IPS DF 19.7 (cell line): ENCODE measurements around the gene CCDC9B.

Experiments
- DNase-seq: peaks from one replicate; pipeline ENCODE4 v3.0.0-alpha.2; 2013; ENCODE audit warnings: low read depth, low spot score

The CCDC9B gene

GRCh38 chr15:40340740-40341400 is at the start of gene CCDC9B:
Gene CCDC9B (minus strand): TSS chr15:40340939. CDS start chr15:40340819, 120 bp downstream.
- DNase-seq, result no peak

GRCh38 chr15:40389824-40390595 is 49.3 kb upstream of the CCDC9B start:
- DNase-seq, result no peak

GRCh38 chr15:40388941-40389823 is 48.4 kb upstream of the CCDC9B start:
- DNase-seq, result no peak

- no peak for DNase-seq
Observed at GRCh38 chr15:40386480-40386879, 45.7 kb upstream of the CCDC9B start.

- DNase-seq, result peak; percentile 88
Observed at GRCh38 chr15:40382580-40383456, 42.1 kb upstream of the CCDC9B start, which contains the start of gene KNSTRN. Gene KNSTRN (plus strand): TSS chr15:40382721. CDS start chr15:40382836, 115 bp downstream.

- DNase-seq, result no peak
Observed at GRCh38 chr15:40381818-40382529, 41.2 kb upstream of the CCDC9B start.

GRCh38 chr15:40380636-40381035 is 39.9 kb upstream of the CCDC9B start:
- no peak for DNase-seq

GRCh38 chr15:40379853-40380252 is 39.1 kb upstream of the CCDC9B start:
- no peak for DNase-seq

GRCh38 chr15:40379374-40379773 is 38.6 kb upstream of the CCDC9B start:
- no peak for DNase-seq

GRCh38 chr15:40377606-40378005 is 36.9 kb upstream of the CCDC9B start:
- no peak for DNase-seq

- no peak for DNase-seq
Observed at GRCh38 chr15:40372981-40373380, 32.2 kb upstream of the CCDC9B start.

- no peak for DNase-seq
Observed at GRCh38 chr15:40369971-40370370, 29.2 kb upstream of the CCDC9B start.

- DNase-seq, result no peak
Observed at GRCh38 chr15:40369474-40369869, 28.7 kb upstream of the CCDC9B start.

- no peak for DNase-seq
Observed at GRCh38 chr15:40368719-40369473, 28.2 kb upstream of the CCDC9B start.

GRCh38 chr15:40367686-40368611 is 27.2 kb upstream of the CCDC9B start:
- DNase-seq, result peak; percentile 79

GRCh38 chr15:40367371-40367685 is 26.6 kb upstream of the CCDC9B start:
- DNase-seq, result no peak

- DNase-seq, result no peak
Observed at GRCh38 chr15:40366457-40367370, 26.0 kb upstream of the CCDC9B start.
